Activated CD8-positive, alpha-beta memory T cell treated with anti-CD3 and anti-CD28 coated beads for 48 hours (primary cell): ENCODE data around the gene RPS6KA5.
"Not testable (repeated sequence)": the region's sequence is repeated elsewhere in the genome, so short reads cannot be mapped to it uniquely, and the experiment has no call there.

Source experiments
- DNase-seq, 3 experiments: peaks; one replicate each; pipeline ENCODE4 v3.0.0-alpha.2; 2020; ENCODE audit warnings: low read depth in 2 of 3, low spot score in 2 of 3

The RPS6KA5 gene

DNA sequence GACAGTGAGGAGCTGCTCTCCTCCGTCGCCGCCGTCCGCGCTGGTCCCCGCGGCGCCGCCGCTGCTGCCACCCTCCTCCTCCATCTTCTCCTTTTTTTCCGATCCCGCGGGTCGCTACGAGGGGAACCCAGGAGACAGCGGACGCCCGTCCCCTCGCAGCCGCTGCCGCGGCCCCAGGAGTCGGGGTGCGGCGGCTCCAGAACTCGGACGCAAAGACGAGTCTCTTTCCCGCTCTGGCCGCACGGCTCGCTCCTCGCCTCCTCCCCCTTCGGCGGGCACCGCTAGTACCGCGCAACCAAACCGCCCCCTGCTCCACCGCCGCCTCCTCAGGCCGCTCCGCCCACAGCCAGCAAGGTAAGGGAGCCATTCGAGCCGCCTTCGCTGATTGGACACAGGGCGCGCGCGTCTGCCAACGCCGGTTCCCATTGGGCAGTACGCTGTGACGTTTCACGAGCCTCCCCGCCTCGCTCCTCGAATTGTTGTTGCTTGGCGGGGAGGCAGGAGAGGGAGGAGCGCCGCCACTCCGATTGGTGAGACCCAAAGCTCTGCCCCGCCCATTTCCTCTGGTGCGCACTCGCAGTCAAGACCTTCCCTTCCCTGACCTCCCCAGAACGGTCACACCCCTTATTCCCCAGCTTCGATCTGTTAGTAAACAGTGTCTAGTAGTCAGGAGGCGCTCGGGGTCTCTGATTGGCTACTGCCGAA is at the start of gene RPS6KA5:
Gene RPS6KA5 (minus strand): TSS at position 291 of the 705 bp plus-strand sequence. CDS start 207 bp downstream, at position 84.
- DNase-seq = peak; percentile 80 to 99 (median 98)

DNA sequence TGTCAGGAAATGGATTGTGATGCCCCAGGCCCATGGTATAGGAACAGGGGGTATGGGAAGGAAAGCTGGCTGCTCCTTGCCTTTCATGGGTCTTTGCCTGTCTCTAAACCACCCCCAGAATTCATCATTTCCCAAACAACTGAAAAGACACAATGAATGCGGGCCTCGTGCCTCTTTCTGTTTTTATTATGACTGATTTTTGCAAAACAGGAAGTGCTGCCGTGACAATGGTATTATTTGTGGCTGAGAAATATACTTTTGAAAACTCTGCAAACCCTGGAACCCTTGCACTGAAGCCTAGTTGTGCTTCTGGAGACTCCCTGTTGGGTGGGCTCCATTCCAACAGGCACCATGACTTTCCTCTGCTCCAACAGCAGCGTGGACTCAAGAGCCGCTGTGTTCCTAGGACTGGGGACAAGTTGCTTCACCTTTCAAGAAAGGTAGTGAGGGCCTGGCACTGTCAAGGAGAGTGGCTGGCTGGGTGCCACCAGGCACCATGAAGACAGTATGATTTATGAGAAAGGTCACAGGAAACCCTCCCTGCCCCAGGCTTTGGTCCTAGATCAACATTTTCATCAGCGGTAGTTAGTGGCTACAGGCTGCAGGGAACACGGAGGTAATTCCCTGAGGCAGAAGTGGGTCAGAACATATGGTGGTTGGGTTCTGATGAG is 48.6 kb upstream of the RPS6KA5 start:
- no peak for DNase-seq

GRCh38 chr14:91103116-91103515 is 42.7 kb upstream of the RPS6KA5 start:
- no peak for DNase-seq

DNA sequence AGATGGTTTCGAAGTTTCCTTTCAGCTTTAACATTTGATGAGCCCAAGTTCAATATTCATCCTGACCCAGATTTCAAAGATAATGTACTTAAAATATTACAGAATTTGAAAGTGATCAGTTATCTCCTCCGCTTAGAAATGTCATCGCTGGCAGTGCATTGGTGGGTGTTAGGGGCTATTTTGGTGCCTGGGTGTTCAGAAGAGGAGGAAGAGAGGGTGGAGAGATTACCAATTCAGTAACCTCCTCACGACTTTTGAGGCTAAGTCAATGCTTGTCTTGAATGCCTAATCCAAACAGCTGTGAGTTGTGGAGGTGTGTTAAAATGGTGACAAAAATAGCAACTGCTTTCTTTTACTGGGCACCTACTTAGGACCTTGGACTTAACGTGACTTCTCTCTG is 39.7 kb upstream of the RPS6KA5 start:
- DNase-seq = no peak

DNA sequence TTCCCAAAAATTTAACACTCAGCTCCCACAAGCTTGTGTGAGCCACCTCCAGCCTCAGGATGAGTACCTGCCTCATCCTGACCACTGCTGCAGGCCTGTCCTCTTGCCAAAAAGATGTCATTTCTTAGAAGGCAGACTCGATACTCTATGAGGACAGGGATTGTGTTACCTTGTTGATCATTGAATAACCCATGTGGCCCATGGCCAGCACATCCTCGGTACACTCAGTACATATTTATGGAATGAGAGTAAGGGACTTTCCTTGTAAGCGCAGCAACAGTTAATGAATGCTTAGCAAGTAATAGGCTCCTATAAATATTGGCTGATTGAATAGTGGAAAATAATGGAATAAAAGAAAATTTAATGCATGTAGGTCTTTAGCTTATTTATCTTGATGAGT is 38.1 kb upstream of the RPS6KA5 start:
- no peak for DNase-seq

DNA sequence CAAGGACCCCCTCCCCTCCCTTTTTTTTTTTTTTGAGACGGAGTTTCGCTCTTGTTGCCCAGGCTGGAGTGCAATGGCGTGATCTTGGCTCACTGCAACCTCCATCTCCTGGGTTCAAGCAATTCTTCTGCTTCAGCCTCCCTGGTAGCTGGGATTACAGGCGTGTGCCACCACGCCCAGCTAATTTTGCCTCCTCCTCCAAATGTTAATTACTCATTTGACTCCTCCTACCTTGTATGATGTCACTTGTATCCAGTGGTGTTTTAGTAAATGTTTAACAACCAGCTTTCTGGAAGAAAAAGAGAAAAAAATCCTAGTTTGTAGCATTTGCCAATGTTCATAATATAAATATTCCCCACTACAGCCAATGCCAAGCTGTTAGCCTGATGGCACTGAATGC is 37.2 kb upstream of the RPS6KA5 start:
- DNase-seq = not testable (repeated sequence)

DNA sequence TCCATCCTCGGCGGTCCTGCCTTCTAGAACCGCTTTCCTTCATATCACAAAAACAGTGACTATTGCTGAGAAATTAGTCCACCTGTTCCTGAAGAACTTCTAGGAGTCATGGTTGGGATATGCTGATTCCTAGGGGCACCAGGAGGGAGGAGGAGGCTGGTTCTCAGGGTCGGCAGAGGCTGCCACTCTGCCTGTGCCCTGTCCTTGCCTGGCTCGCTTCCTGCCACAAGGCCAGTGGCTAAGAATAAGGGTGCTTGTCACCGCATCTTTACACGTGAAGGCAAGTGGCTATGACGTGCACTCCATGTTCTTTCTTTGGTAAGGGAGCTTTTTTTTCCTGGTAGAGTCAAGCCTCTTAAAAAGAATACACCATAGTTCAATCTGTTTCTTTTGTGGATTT is 34.7 kb upstream of the RPS6KA5 start:
- DNase-seq = no peak

GRCh38 chr14:91094772-91095171 is 34.3 kb upstream of the RPS6KA5 start:
- DNase-seq = no peak

DNA sequence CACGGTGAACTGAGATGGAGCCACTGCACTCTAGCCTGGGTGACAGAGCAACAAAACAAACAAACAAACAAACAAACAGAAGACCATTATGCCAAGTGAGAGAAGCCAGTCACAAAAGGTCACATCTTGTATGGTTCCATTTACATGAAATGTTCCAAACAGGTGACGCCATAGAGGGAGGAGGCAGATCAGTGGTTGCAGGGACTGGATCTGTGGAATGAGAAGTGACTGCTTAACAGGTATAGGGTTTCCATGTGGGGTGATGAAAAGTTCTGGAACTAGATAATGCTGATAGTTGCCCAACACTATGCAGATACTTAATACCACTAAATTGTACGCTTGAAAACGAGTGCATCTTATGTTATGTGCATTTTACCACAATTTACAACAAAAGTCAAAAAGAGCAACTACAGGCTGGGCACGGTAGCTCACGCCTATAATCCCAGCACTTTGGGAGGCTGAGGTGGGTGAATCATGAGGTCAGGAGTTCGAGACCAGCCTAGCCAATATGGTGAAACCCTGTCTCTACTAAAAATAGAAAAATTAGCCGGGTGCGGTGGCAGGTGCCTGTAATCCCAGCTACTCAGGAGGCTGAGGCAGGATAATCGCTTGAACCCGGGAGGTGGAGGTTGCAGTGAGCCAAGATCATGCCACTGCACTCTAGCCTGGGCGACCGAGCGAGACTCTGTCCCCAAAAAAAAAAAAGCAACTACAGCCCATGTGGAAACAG is 33.5 kb upstream of the RPS6KA5 start:
- not testable (repeated sequence) for DNase-seq

GRCh38 chr14:91092073-91092472 is 31.6 kb upstream of the RPS6KA5 start:
- DNase-seq = no peak

DNA sequence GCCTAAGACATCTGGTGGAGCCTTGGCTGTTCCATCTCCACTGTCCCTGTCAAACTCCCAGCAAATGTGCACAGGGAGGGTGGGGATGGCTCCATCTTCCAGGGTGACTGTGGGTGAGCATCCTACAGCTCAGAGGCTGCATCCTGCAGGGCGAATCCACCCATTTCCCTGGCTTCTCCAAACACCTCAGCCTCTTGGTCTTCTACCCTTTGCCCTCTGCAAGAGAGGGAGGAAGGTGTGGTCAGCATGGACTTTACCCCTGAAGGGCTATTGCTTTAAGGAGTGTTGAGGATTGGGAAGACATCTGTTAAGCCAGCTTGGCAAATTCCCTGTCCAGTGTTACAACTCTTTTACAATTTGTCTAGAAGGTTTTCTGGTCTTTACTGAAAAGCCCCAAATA is 30.3 kb upstream of the RPS6KA5 start:
- DNase-seq = no peak

GRCh38 chr14:91089958-91090535 is 29.6 kb upstream of the RPS6KA5 start:
- DNase-seq = no peak

DNA sequence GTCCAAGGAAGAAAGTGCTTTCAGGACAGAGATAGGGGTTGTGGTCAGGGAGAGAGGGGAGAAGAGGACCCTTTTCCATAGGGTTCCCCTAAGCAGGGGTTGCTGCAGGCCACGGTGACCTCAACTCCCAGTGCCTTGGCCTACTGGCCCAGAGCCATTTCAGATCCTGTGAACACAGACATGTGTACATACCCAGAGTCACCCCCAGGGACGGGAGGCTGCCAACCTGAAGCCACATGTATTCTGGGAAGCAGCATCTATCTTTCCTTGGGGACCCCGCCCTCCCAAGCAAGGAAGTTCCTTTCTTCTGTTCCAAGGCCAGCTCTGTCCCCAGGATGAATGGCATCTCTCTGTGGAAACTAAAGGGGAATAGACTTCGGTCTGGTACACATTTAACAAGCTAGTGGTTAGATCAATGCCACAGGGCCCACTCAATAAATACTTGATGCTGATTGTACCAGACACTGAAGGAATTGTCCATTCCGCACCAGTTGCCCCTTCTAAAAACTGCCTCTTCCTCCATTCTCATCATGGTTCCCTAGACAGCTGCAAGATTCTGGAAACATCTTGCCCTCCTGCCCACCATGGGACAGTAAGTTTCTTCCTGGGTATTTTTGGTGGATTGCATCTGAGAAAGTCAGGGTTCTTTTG is 28.3 kb upstream of the RPS6KA5 start:
- no peak for DNase-seq

DNA sequence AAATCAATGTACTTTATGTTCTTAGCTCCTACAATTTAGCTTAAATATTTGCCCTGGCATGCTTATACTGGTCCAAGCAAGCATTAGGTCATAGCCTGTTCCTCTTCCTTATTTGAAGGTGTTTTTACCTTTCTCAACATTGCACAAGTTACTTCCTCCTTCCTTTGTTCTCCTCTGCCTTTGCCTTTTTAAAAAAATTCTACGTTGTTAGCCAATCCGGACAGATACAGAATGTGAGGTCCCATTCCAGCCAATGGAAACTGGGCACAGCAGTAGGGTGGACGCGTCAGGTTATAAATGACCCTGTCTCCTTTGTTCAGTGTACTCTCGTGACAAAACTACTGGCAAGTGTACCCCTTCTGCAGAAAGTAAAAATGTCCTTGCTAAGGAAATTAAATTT is 27.0 kb upstream of the RPS6KA5 start:
- DNase-seq = not testable (repeated sequence)

DNA sequence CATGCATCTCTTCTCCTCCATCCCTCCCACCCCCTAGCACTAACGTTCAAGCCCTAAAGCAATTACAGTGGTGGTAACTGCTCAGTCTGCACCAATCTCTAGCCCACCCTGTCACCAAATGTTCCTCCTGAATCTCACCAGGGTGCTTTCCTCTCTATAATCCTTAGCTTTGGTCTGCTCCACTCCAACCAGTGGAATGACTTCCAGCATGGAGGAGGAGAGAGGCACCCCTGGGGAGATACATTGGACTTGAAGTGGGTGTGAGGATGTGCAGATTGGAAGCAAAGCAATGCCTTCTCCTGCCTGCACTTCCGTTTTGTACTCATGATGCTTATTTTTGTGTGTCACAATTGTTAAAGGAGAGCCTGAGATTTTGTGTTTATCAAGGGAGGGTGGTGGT is 24.1 kb upstream of the RPS6KA5 start:
- DNase-seq = no peak

GRCh38 chr14:91082282-91082681 is 21.8 kb upstream of the RPS6KA5 start:
- DNase-seq = no peak

- no peak for DNase-seq
Measured at GRCh38 chr14:91080071-91080470, 19.6 kb upstream of the RPS6KA5 start.

GRCh38 chr14:91078095-91078737 is 17.8 kb upstream of the RPS6KA5 start:
- no peak for DNase-seq

GRCh38 chr14:91075553-91075952 is 15.1 kb upstream of the RPS6KA5 start:
- no peak for DNase-seq

DNA sequence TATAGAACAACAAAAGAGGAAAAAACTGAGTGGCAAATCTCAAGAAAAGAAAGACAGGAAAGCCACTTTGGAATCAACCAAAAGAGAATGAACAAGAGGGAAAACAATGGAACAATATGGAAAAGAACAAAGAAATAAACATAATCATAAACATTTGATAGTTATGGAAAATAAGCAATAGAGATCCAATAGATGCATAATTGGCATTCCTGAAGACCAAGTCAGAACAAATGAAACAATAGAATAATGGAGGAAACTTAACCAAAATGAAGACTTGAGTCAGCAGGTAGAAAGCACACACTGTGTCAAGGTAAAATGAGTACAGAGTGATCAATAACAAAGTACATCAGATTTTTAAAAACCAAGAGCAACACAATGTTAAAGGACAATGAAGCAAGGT is 10.1 kb upstream of the RPS6KA5 start:
- DNase-seq = no peak

- no peak for DNase-seq
Measured at GRCh38 chr14:91068642-91069041, 8.2 kb upstream of the RPS6KA5 start.
